Spleen (tissue), 7 donors: Measurements from ENCODE around the gene TPCN2.

Experiments used
- POLR2AphosphoS5 ChIP-seq, 3 donors: sonication (generic); formaldehyde crosslinking; IDR thresholded peaks; one replicate each; pipeline ENCODE4 v1.5.1; 2017; ENCODE audit warnings: antibody characterized with exemption in 3 of 3
- TF ChIP-seq, protein P1 (sequence below), 11 experiments: fragments of 200-600 bp in 7 of 11; fragments of 450-650 bp in 4 of 11; sonication (generic) in 4 of 11; IDR thresholded peaks in 8 of 11; conservative IDR thresholded peaks in 3 of 11; 1 replicate in 7 of 11; 2 replicates in 4 of 11; pipeline versions ENCODE4 v1.4.0 to v1.8.0; 2016 to 2021; ENCODE audit warnings: antibody characterized with exemption in 11 of 11, inconsistent platforms in 4 of 11, mild to moderate bottlenecking in 1 of 11
- donor health status: DM: no; HTN: no; CAD: no; lungs with moderate emphysema.
- donor health status: DM: no; HTN: no; CAD: no.
- donor health status: DM: no; HTN: no; CAD: no.

- TF ChIP-seq, protein P1, sequence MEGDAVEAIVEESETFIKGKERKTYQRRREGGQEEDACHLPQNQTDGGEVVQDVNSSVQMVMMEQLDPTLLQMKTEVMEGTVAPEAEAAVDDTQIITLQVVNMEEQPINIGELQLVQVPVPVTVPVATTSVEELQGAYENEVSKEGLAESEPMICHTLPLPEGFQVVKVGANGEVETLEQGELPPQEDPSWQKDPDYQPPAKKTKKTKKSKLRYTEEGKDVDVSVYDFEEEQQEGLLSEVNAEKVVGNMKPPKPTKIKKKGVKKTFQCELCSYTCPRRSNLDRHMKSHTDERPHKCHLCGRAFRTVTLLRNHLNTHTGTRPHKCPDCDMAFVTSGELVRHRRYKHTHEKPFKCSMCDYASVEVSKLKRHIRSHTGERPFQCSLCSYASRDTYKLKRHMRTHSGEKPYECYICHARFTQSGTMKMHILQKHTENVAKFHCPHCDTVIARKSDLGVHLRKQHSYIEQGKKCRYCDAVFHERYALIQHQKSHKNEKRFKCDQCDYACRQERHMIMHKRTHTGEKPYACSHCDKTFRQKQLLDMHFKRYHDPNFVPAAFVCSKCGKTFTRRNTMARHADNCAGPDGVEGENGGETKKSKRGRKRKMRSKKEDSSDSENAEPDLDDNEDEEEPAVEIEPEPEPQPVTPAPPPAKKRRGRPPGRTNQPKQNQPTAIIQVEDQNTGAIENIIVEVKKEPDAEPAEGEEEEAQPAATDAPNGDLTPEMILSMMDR (IDR thresholded peaks at IDR 0.05 in 8 of 11, conservative IDR thresholded peaks at IDR 0.05 in 3 of 11): no peak
- no peak for TF ChIP-seq POLR2AphosphoS5 (IDR thresholded peaks at IDR 0.05)
Measured at GRCh38 chr11:69022260-69022659, 26.5 kb upstream of the TPCN2 start.
